ENCODE measurements around the gene ZNF467. TPM values are rescaled to one million over a fixed set of nuclear protein-coding genes. Genes with fewer than 3 reads are reported as not detected.

The ZNF467 gene
- total and polyA plus RNA-seq, 2 of the 8 experiments (the other 6 are each of a cell fraction or from before 2014, with no cell fraction given): 0.50 to 0.51 TPM

- no peak for TF ChIP-seq USF2 (IDR thresholded peaks at IDR 0.05; ENCODE audit: low read length)
Measured at GRCh38 chr7:149732111-149732561, 41.3 kb downstream of the ZNF467 start (continued).

All from H1 (cell line).